PC-9 (cell line): ENCODE data around the gene AASDHPPT. TPM values are rescaled to one million over a fixed set of nuclear protein-coding genes. Genes with fewer than 3 reads are reported as not detected.

Experiments
- BruUV-seq: library from RNA; stranded (reverse); fragments of 400-500 nt; replicated peaks from 2 replicates; lab custom pipeline; 2021; lab: Mats Ljungman, UMichigan
- CTCF ChIA-PET: fragments of 300-600 bp; sonication (Branson Sonifier 250); formaldehyde crosslinking; loops from one replicate; lab custom pipeline; 2022; ENCODE audit warnings: antibody characterized with exemption; lab: Charles Lee
- POLR2A ChIA-PET: fragments of 300-600 bp; sonication (Branson Sonifier 250); formaldehyde crosslinking; loops from one replicate; lab custom pipeline; 2022; ENCODE audit warnings: antibody characterized with exemption; ENCODE audit not compliant: unreplicated experiment; lab: Charles Lee
- DNase-seq, 2 experiments: peaks; one replicate each; pipeline versions ENCODE4 v3.0.0 to v3.0.0-alpha.2; 2015 to 2022; ENCODE audit warnings: mixed read lengths in 1 of 2
- H2AFZ ChIP-seq: fragments of 200-600 bp; sonication (generic); 2 replicates; pipeline ENCODE4 v1.8.1; 2017; ENCODE audit warnings: antibody characterized with exemption
- H3F3A ChIP-seq: fragments of 200-600 bp; sonication (generic); 2 replicates; pipeline ENCODE4 v1.8.1; 2017; ENCODE audit warnings: antibody characterized with exemption, mild to moderate bottlenecking, low read depth; ENCODE audit not compliant: insufficient read depth
- H3K27ac ChIP-seq: fragments of 200-600 bp; sonication (generic); 2 replicates; pipeline ENCODE4 v1.6.1; 2016; ENCODE audit warnings: mixed run types
- H3K27me3 ChIP-seq: fragments of 200-600 bp; sonication (generic); 2 replicates; pipeline ENCODE4 v1.6.1; 2016; ENCODE audit warnings: low read depth, mixed run types; ENCODE audit not compliant: insufficient read depth
- H3K36me3 ChIP-seq: fragments of 200-600 bp; sonication (generic); 2 replicates; pipeline ENCODE4 v1.6.1; 2016; ENCODE audit warnings: low read depth, mixed run types
- H3K4me1 ChIP-seq: fragments of 200-600 bp; sonication (generic); replicated peaks from 2 replicates; pipeline ENCODE4 v1.6.1; 2016; ENCODE audit warnings: mixed run types; ENCODE audit not compliant: insufficient read depth
- H3K4me2 ChIP-seq: fragments of 200-600 bp; sonication (generic); 2 replicates; pipeline ENCODE4 v1.6.1; 2017; ENCODE audit warnings: mixed run types
- H3K4me3 ChIP-seq: fragments of 200-600 bp; sonication (generic); 2 replicates; pipeline ENCODE4 v1.6.1; 2016; ENCODE audit warnings: mixed run types
- H3K79me2 ChIP-seq: fragments of 200-600 bp; sonication (generic); 2 replicates; pipeline ENCODE4 v1.6.1; 2017; ENCODE audit warnings: low read depth, mixed run types
- H3K9me2 ChIP-seq: fragments of 200-600 bp; sonication (generic); 2 replicates; pipeline ENCODE4 v1.8.1; 2017; ENCODE audit warnings: mild to moderate bottlenecking; ENCODE audit not compliant: insufficient read depth
- H3K9me3 ChIP-seq: fragments of 200-600 bp; sonication (generic); 2 replicates; pipeline ENCODE4 v1.8.1; 2016; ENCODE audit warnings: low read depth; ENCODE audit not compliant: insufficient read depth
- H4K20me1 ChIP-seq: fragments of 200-600 bp; sonication (generic); 2 replicates; pipeline ENCODE4 v1.8.1; 2017; ENCODE audit not compliant: insufficient read depth
- EZH2 ChIP-seq: fragments of 200-600 bp; sonication (generic); IDR thresholded peaks from 2 replicates; pipeline ENCODE4 v1.8.0; 2017; ENCODE audit warnings: antibody characterized with exemption, low read depth
- intact Hi-C: fragments of 100-400 bp; cut with micrococcal nuclease; formaldehyde crosslinking; loops from one replicate; pipeline ENCODE4 v1.10.0; 2022; ENCODE audit not compliant: unreplicated experiment
- total RNA-seq: library from RNA; stranded (reverse); gene quantifications from 2 replicates; pipeline ENCODE4 v1.2.3, GENCODE V29; 2021
- TF ChIP-seq, protein P1 (sequence below): fragments of 200-600 bp; sonication (generic); conservative IDR thresholded peaks from 2 replicates; pipeline ENCODE4 v1.6.1; 2017; ENCODE audit warnings: mixed run types, antibody characterized with exemption, mild to moderate bottlenecking, moderate library complexity

Gene AASDHPPT
- total RNA-seq, 1 experiment from 2014 or later = 31.4 TPM

DNA sequence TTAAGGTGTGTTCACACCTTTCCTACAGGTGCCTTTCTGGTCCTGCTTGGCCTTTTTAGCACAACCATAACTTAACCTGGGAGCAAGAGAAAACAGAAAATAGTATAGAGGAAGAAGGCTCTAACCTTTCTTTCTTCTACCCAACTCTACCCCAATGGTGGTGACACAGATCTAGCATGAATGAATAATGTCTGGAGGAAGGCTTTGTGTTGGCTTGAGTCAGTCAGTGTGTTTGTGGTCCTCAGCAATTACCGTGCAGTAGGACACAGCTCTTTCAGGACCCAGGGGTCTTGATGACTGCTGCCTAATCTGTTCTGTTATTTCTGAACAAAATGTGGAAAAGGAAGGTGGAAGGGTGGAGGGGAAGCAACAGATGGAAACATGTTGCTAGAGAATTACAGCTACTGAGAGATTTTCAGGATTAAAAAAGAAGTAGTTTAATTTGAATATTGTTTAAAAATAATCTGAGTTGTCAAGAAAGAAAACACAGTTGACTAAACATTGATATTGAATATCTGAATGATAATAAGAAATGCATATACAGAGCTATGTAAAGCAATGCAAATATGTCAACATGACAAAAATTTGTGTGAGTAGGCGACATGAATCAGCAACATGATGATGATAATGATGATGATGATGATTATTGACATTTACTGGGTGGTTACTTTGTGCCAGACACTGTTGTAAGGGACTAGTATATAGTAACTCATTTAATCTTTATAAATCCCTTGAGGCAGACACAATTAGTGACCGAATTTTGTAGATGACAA, 55.3 kb downstream of the AASDHPPT start:
- Histone ChIP-seq H4K20me1 (no peaks in the 10 kb centered on the region), H3K79me2 (no peaks in the 10 kb centered on the region), H3K36me3 (no peaks in the 10 kb centered on the region), H3K4me3 (no peak overlapping the region), H3K9me3 (no peaks in the 10 kb centered on the region), H3K4me2 (no peak overlapping the region), H3K4me1 (no peaks in the 10 kb centered on the region), H3K27me3 (peaks cover 22% of the 10 kb centered on the region), H2AFZ (no peak overlapping the region), H3F3A (no peaks in the 10 kb centered on the region), H3K9me2 (no peaks in the 10 kb centered on the region), H3K27ac (no peak overlapping the region)
- no peak for DNase-seq
- TF ChIP-seq, protein P1, sequence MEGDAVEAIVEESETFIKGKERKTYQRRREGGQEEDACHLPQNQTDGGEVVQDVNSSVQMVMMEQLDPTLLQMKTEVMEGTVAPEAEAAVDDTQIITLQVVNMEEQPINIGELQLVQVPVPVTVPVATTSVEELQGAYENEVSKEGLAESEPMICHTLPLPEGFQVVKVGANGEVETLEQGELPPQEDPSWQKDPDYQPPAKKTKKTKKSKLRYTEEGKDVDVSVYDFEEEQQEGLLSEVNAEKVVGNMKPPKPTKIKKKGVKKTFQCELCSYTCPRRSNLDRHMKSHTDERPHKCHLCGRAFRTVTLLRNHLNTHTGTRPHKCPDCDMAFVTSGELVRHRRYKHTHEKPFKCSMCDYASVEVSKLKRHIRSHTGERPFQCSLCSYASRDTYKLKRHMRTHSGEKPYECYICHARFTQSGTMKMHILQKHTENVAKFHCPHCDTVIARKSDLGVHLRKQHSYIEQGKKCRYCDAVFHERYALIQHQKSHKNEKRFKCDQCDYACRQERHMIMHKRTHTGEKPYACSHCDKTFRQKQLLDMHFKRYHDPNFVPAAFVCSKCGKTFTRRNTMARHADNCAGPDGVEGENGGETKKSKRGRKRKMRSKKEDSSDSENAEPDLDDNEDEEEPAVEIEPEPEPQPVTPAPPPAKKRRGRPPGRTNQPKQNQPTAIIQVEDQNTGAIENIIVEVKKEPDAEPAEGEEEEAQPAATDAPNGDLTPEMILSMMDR = no peak
- TF ChIP-seq EZH2 = no peak
- intact Hi-C loops = no loop called here
- CTCF ChIA-PET = no interaction called here
- POLR2A ChIA-PET = no interaction called here
- no TSS peak for BruUV-seq

DNA sequence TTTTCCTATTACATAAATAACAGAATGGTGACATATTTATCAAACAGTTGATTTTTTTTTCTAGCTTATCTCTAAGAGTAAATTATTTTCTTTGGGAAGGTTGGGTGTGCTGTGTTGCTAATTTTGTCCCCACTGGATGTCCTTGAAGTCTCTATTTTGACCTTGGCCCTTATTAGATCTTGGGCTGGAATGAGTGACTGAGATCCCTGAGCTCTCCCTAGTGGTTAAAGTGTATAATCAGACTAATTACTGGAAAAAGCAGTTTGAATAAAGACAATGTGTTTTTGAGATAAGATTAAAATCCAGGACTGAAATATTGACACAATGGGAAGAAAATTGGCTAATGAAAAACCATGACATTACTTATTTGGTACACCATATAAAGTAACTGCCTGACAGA, 56.1 kb downstream of the AASDHPPT start:
- CTCF ChIA-PET = no interaction called here

DNA sequence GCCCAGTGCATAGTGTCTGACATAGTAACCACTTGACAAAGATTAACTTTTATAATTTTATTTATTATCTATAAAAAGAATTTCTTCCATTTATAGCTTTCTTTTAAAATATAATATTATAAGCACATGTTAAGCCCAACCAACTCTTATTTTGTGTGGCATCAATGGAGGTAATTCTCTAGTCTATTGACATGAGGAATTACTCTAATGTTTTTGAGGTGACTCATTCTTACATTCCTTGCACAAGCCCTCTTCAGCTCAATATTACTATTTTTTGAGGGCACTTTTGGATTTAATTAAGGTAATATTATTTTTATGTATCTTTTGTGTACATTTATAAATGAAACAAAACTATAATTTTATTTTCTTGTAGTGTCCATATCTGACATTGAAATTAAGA, 59.6 kb downstream of the AASDHPPT start:
- Histone ChIP-seq H3K79me2 (no peaks in the 10 kb centered on the region), H3K9me3 (peaks cover 4% of the 10 kb centered on the region; the same call in 1 of the 2 replicates), H3K4me1 (no peaks in the 10 kb centered on the region), H3K9me2 (no peaks in the 10 kb centered on the region), H4K20me1 (no peaks in the 10 kb centered on the region), H3K27me3 (no peaks in the 10 kb centered on the region), H3K4me2 (no peak overlapping the region), H3K36me3 (no peaks in the 10 kb centered on the region), H3K4me3 (no peak overlapping the region), H2AFZ (no peak overlapping the region), H3F3A (no peaks in the 10 kb centered on the region), H3K27ac (no peak overlapping the region)
- intact Hi-C loops = no loop called here
- DNase-seq = peak in 1 of 2 experiments; percentile 43
- ChIA-PET CTCF (no interaction called here), POLR2A (no interaction called here)
- no TSS peak for BruUV-seq
- TF ChIP-seq EZH2 = no peak
- TF ChIP-seq, protein P1 = no peak

More for the DNA sequence above, 56.1 kb downstream of the AASDHPPT start:
- Histone ChIP-seq H3K4me3 (no peak overlapping the region), H3K9me3 (peaks cover 4% of the 10 kb centered on the region; the same call in 1 of the 2 replicates), H3K27ac (no peak overlapping the region), H4K20me1 (no peaks in the 10 kb centered on the region), H3K4me2 (no peak overlapping the region), H3K4me1 (no peaks in the 10 kb centered on the region), H2AFZ (no peak overlapping the region), H3K79me2 (no peaks in the 10 kb centered on the region), H3F3A (no peaks in the 10 kb centered on the region), H3K9me2 (no peaks in the 10 kb centered on the region), H3K36me3 (no peaks in the 10 kb centered on the region), H3K27me3 (peaks cover 14% of the 10 kb centered on the region; the same call in 1 of the 2 replicates)
- intact Hi-C loops = no loop called here
- no TSS peak for BruUV-seq
- TF ChIP-seq, protein P1 = peak; percentile 53
- TF ChIP-seq EZH2 = no peak
- DNase-seq = peak in 1 of 2 experiments; percentile 31
- POLR2A ChIA-PET = no interaction called here
